Activated CD8-positive, alpha-beta memory T cell treated with anti-CD3 and anti-CD28 coated beads for 48 hours (primary cell): ENCODE results near the gene HSPA1B.
"Not testable (repeated sequence)": the region's sequence is repeated elsewhere in the genome, so short reads cannot be mapped to it uniquely, and the experiment has no call there.

Experiments
- DNase-seq, 3 experiments: peaks; one replicate each; pipeline ENCODE4 v3.0.0-alpha.2; 2020; ENCODE audit warnings: low read depth in 2 of 3, low spot score in 2 of 3

HSPA1B gene

DNA sequence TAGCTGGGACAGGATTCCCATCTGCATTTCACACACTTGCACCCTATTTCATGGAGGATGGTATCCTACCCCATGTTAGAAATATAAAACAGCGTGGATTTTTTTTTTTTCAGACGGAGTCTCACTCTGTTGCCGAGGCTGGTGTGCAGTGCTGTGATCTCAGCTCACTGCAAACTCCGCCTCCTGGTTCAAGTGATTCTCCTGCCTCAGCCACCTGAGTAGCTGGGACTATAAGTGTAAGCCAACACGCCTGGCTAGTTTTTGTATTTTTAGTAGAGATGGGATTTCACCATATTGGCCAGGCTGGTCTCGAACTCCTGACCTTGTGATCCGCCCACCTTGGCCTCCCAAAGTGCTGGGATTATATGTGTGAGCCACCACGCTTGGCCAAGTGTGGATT lies 30.2 kb downstream of the HSPA1B start:
- not testable (repeated sequence) for DNase-seq

GRCh38 chr6:31858707-31859106 lies 31.2 kb downstream of the HSPA1B start:
- no peak for DNase-seq

DNA sequence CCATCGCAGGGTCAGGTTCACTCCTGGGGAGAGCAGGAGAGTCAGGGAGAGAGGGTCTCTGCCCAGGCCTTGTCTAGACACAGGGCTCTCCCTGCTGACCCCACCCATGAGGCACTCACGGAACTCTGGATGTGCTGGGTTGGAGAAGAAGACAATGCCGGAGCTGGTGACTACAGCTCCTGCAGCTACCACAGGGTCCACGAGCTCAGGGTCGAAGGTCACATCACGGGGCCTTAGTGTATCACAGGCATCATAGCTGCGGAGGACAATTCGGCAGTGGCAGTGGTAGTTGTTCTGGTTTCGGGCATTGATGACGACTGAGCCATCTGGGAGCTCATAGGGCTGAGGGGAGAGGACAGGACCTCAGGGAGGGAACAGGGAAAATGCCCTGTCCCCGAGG lies 32.4 kb downstream of the HSPA1B start:
- no peak for DNase-seq

DNA sequence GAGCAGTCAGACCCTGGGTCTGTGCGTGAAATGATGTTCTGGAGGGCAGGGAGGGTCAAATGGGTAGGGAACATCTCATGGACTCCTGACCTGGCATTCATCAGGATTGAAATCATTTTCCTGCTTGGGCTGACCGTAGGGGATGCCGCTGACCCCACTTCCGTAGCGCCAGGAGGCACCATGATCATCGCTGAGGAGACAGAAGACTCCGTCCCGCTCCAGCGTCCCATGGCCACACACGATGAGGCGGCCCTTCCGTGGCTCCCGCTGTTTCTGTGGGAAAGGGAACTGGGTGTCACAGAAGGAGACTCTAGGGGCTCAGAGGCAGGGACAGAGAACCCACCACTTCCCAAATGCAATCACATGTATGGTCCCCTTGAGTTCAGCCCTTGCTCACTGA lies 32.8 kb downstream of the HSPA1B start:
- DNase-seq = no peak

GRCh38 chr6:31861150-31861549 lies 33.6 kb downstream of the HSPA1B start:
- DNase-seq = no peak

- DNase-seq = no peak
Observed at GRCh38 chr6:31861919-31862343, 34.4 kb downstream of the HSPA1B start.

GRCh38 chr6:31862344-31863235 lies 35.1 kb downstream of the HSPA1B start, which contains the start of gene NEU1:
NEU1 (minus strand) TSS chr6:31862821; CDS start chr6:31862776, 45 bp downstream.
- peak; percentile 87 to 97 (median 93) for DNase-seq

DNA sequence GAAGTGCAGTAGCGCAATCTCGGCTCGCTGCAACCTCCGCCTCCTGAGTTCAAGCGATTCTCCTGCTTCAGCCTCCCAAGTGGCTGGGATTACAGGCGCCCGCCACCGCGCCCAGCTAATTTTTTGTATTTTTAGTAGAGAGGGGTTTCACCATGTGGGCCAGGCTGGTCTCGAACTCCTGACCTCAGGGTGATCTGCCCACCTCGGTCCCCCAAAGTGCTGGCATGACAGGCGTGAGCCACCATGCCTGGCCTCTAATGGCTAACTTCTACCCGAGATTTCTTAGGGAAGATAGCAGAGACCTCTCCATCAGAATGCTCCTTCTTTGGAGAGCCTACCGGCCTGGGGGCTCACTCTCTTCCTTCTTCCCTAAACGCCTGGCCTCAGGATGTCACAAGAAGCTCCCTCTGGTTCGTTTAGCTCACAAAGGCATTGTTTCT lies 36.6 kb downstream of the HSPA1B start:
- not testable (repeated sequence) for DNase-seq

GRCh38 chr6:31864818-31865204 lies 37.3 kb downstream of the HSPA1B start:
- no peak for DNase-seq

GRCh38 chr6:31865205-31866118 lies 37.9 kb downstream of the HSPA1B start:
- no peak for DNase-seq

GRCh38 chr6:31868658-31868971 lies 41.1 kb downstream of the HSPA1B start:
- DNase-seq = not testable (repeated sequence)

DNA sequence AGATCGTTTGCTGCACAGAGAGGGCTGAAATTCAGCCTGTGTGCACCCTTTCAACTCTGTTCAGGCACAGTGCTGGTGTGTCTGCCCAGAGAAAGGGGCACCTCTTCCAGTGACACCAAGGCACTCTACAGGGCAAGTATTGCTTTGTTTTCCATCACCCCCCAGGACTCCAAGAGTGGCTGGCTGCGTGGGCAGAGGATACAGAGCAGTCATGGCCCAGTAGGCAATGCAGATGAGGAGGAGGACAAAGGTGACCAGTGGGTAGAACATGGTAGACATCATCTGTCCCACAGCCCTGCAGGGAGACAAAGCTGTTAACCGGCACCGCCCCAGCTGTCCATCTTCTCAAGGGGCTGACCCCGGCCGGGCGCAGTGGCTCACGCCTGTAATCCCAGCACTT lies 41.8 kb downstream of the HSPA1B start:
- no peak for DNase-seq

- DNase-seq = no peak
Observed at GRCh38 chr6:31870385-31870921, 42.9 kb downstream of the HSPA1B start.

DNA sequence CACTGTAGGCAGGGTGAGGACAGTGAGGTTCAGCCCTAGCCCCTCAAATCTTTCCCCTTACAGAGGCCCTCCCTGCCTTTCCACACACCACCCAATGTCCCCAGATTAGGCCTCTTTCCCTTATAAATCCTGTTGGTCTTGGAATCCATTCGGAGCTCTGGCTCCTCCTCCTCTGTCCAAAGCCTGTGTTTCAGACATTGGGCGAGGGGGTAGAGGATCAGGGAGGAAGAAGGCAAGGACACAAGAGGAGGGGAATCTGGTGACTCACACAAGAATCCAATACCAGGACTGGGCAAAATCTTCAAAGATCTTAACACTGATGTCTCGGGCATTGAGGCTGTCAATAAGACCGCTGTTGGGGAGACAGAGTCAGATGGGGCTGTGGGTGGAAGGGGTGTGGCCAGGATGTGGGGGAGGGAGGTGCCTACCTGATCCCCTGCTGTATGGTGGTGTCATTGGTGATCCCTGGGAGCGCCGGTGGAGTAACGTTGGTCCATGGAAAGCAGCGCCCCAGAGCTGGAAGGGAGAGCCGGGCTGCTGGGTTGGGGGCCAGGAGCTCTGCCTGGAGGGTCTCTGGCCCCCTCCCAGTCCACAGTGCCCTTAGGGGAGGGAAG lies 43.6 kb downstream of the HSPA1B start:
- no peak for DNase-seq

DNA sequence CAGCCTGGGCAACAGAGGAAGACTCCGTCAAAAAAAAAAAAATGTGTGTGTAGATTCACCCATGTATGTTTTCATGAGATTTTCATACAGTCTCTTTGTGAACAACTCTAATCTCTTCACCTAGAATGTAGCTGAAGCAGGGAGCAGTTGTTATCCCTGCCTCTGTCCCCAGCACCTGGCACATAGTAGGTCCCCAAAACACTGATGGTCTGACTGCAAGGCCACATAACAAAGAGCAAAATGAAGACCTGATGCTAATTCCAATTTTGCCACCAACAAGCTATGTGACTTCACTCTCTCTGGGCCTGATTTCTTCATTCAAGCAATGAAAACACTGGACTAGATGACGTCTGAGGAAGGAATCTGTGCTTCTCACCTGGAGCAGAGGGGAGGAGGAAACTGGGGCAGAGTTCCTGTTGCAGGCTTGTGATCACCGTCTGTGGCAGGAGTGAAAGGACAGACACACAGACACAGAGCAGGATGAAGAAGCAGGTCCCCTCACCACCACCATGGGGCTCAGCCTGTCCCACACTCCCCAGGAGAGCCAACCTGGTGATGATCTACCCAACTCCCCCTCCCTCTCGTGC lies 46.6 kb downstream of the HSPA1B start:
- DNase-seq = no peak

- DNase-seq = no peak
Observed at GRCh38 chr6:31874836-31875572, 47.5 kb downstream of the HSPA1B start.

DNA sequence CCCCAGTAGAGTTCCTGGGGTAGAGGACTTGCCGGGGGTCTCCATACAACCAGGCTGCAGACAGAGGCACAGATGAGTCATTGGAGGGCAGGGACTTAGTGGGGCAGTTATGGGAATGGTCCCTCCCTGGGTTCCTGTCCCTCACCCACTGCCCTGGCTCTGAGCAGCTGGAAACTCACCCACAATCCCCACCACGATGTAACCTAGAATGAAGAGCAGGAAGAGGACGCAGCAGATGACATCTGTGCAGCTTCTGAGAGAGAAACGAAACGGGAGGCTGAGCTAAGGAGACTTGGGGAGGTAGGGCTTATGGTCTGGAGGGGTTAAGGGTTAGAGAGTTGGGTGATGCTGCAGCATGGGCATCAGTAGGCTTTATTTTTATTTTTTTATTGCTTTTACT lies 48.3 kb downstream of the HSPA1B start:
- no peak for DNase-seq

GRCh38 chr6:31876357-31876756 lies 48.8 kb downstream of the HSPA1B start:
- no peak for DNase-seq

DNA sequence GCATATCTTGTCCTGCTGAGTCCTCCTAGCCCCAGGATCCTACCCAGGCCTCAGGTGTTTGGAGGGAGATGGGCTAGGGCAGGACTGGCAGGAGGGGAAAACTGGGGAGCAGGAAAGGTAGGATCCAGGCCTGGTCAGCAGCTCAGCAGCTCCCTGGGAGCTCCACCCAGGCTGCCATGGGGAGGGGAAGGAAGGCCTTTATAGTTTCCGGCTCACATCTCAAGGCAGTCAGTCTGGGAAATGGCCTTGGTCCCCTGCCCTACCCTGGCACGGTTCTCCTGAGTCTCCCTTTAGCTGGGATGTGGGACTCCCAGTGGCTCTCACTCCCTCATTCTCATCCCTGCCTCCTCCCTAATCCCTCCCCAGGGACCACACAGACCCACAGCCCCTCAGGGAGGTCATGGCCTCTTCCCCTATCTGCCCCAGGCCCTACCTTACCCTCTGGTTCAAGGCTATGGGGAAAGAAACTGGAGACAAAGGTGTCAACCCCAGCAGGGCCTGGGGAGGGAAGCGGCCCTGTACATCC lies 49.6 kb downstream of the HSPA1B start:
- no peak for DNase-seq

GRCh38 chr6:31877651-31878161 lies 50.2 kb downstream of the HSPA1B start:
- DNase-seq = no peak
